HG02840 (cell line): Measurements from ENCODE around the gene NINJ2.

Source experiments
- ATAC-seq: cut with Tn5 transposase; IDR thresholded peaks from one replicate; pipeline ENCODE4 v1.9.1; 2021; ENCODE audit warnings: mild to moderate bottlenecking, moderate library complexity, moderate number of reproducible peaks; ENCODE audit not compliant: unreplicated experiment, low FRiP score

The NINJ2 gene

GRCh38 chr12:538731-539539 lies 124.3 kb downstream of the NINJ2 start:
- ATAC-seq, result no peak

GRCh38 chr12:537772-538171 lies 125.5 kb downstream of the NINJ2 start:
- ATAC-seq, result no peak

GRCh38 chr12:536751-537245 lies 126.4 kb downstream of the NINJ2 start:
- no peak for ATAC-seq

- ATAC-seq, result no peak
These were observed 127.8 kb downstream of the NINJ2 start for GRCh38 chr12:535396-535795.

- ATAC-seq, result no peak
These were observed 129.0 kb downstream of the NINJ2 start for GRCh38 chr12:534216-534615.

GRCh38 chr12:533718-534117 lies 129.5 kb downstream of the NINJ2 start:
- no peak for ATAC-seq

- no peak for ATAC-seq
These were observed 130.2 kb downstream of the NINJ2 start for GRCh38 chr12:532908-533565.

- ATAC-seq, result no peak
These were observed 131.2 kb downstream of the NINJ2 start for GRCh38 chr12:531951-532585.

GRCh38 chr12:530821-531220 lies 132.4 kb downstream of the NINJ2 start:
- ATAC-seq, result no peak

GRCh38 chr12:530308-530707 lies 132.9 kb downstream of the NINJ2 start:
- no peak for ATAC-seq

GRCh38 chr12:527729-528128 lies 135.5 kb downstream of the NINJ2 start:
- ATAC-seq, result no peak

GRCh38 chr12:527241-527640 lies 136.0 kb downstream of the NINJ2 start:
- ATAC-seq, result no peak

- no peak for ATAC-seq
These were observed 137.2 kb downstream of the NINJ2 start for GRCh38 chr12:526089-526488.

- no peak for ATAC-seq
These were observed 138.9 kb downstream of the NINJ2 start for GRCh38 chr12:524167-524951.

GRCh38 chr12:522692-523378 lies 140.4 kb downstream of the NINJ2 start:
- no peak for ATAC-seq

- ATAC-seq, result no peak
These were observed 143.1 kb downstream of the NINJ2 start for GRCh38 chr12:520119-520518.

GRCh38 chr12:517538-517937 lies 145.7 kb downstream of the NINJ2 start:
- ATAC-seq, result no peak
